Stimulated activated memory B cell treated with anti-CD40 and anti-IgM and Interleukin-4, amounts not matched to agents 10 μg/mL and 1 μg/mL and 100 μg/mL, for 72 hours (primary cell): Measurements from ENCODE around the gene NBPF1.
"Not testable (repeated sequence)": the region's sequence is repeated elsewhere in the genome, so short reads cannot be mapped to it uniquely, and the experiment has no call there.

ENCODE experiments used
- ATAC-seq: fragments of 150-1000 bp; cut with Tn5 transposase; 2 replicates; pipeline ENCODE4 v1.10.0; 2021
- H3K27ac Mint-ChIP-seq: one replicate; pipeline ENCODE4 v1.8.0; 2022; ENCODE audit warnings: mild to moderate bottlenecking, mixed read lengths
- H3K27me3 Mint-ChIP-seq: one replicate; pipeline ENCODE4 v1.8.0; 2022; ENCODE audit warnings: mixed read lengths
- H3K36me3 Mint-ChIP-seq: one replicate; pipeline ENCODE4 v1.8.0; 2022; ENCODE audit warnings: mixed read lengths
- H3K4me1 Mint-ChIP-seq: one replicate; pipeline ENCODE4 v1.8.0; 2022; ENCODE audit warnings: mixed read lengths
- H3K4me3 Mint-ChIP-seq: one replicate; pipeline ENCODE4 v1.8.0; 2022; ENCODE audit warnings: mild to moderate bottlenecking, moderate library complexity, mixed read lengths
- H3K9me3 Mint-ChIP-seq: one replicate; pipeline ENCODE4 v1.8.0; 2022; ENCODE audit warnings: mixed read lengths

Gene NBPF1

GRCh38 chr1:16644193-16644481 lies 30.8 kb upstream of the NBPF1 start:
- Mint-ChIP-seq H3K4me1 (no peaks in the 10 kb centered on the region), H3K27me3 (no peaks in the 10 kb centered on the region), H3K4me3 (no peak overlapping the region), H3K36me3 (no peaks in the 10 kb centered on the region), H3K9me3 (no peaks in the 10 kb centered on the region), H3K27ac (no peak overlapping the region)
- ATAC-seq: peak; percentile 56

DNA sequence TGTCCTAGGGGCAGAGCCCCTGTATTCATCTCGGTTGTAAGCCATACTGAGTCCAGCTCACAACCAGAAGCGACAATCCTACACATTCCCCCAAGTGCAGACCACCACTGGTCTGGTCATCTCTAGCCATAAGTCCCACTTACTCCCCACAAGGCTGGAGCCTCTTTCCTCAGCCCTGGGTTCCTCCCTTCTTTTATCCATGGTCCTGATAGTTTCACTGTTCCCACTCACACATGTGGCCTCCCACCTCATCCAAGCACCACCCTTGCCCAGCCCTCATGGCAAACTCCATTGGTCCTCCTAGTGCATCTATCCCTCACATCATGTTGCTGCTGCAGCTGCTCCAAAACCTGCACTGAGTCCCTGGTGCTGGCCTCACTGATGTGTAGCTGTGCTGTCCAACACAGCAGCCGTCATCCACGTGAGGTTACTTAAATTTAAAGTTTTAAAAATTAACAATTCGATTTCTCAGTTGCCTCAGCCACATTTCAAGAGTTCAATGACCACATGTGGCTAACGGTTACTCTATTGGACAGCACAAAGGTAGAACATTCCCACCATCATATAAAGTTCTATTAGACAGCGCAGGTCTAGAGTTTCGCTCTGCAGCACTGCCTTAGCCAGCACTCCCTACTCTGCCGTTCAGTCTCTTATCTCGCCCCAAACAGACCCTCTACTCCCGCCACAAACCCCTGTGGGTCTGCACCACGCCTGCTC lies 30.3 kb upstream of the NBPF1 start:
- not testable (repeated sequence) for H3K36me3 Mint-ChIP-seq, H3K27me3 Mint-ChIP-seq, H3K4me1 Mint-ChIP-seq, H3K9me3 Mint-ChIP-seq, ATAC-seq, H3K4me3 Mint-ChIP-seq, H3K27ac Mint-ChIP-seq

DNA sequence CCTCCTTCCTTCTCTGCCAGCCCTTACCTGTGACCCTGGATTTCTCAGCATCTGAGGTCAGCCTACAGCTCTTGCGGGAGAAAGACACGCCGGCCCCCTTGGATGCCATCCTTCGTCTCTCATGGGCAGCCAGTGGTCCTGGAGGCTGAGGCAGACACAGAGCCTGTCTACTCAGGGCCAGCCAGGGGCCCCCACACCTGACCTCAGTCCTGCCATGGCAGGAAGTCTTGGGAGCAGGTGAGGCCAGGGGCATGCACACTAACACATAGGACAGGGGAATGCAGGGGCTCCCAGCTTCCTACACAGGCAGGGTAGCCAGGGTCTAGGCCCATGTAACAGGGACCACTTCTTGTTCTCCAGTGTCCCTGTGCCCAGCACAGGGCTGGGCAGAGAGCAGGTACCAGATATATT lies 29.6 kb upstream of the NBPF1 start:
- not testable (repeated sequence) for H3K27me3 Mint-ChIP-seq, H3K36me3 Mint-ChIP-seq

DNA sequence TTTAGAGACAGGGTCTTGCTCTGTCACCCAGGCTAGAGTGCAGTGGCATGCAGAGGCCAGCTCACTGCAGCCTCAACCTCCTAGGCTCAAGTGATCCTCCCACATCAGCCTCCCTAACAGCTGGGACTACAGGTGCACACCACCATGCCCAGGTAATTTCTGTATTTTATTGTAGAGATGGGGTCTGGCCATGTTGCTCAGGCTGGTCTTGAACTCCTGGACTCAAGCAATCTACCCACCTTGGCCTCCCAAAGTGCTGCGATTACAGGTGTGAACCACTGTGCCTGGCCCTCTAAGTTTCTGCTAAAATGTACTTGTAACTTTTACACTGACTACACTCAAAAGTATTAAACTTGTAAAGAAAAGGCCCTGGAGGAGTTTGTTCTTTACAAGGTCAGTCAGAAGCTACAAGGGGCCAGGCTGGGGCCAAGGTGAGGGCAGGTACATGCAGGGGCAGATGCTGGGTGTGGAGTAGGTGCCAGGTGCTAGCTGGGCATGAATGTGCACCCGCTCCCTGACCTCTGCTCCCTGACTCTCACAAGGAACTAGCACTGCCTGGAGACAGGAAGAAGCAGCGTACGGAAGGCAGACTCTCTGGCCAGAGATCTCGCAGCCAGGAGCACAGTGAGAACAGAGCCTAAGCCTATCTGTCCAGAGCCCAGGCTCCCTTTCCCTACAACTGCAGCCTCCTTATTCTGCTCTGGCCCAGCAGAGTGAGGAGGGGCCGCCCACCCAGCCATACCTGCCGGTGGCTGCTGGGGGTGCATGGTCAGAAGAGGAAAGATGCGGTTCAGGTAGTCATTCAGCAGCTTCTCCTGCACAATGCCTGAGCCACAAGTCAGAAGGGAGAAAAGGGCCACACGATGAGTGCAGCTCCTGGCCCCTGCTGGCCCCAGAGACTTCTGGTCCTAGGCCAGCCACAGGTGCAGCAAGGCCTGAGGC lies 28.9 kb upstream of the NBPF1 start:
- H3K4me3 Mint-ChIP-seq, H3K27ac Mint-ChIP-seq, ATAC-seq, H3K9me3 Mint-ChIP-seq, H3K27me3 Mint-ChIP-seq, H3K36me3 Mint-ChIP-seq, H3K4me1 Mint-ChIP-seq: not testable (repeated sequence)

More for the DNA sequence above, 29.6 kb upstream of the NBPF1 start:
- ATAC-seq, H3K27ac Mint-ChIP-seq, H3K4me1 Mint-ChIP-seq, H3K9me3 Mint-ChIP-seq, H3K4me3 Mint-ChIP-seq: not testable (repeated sequence)

DNA sequence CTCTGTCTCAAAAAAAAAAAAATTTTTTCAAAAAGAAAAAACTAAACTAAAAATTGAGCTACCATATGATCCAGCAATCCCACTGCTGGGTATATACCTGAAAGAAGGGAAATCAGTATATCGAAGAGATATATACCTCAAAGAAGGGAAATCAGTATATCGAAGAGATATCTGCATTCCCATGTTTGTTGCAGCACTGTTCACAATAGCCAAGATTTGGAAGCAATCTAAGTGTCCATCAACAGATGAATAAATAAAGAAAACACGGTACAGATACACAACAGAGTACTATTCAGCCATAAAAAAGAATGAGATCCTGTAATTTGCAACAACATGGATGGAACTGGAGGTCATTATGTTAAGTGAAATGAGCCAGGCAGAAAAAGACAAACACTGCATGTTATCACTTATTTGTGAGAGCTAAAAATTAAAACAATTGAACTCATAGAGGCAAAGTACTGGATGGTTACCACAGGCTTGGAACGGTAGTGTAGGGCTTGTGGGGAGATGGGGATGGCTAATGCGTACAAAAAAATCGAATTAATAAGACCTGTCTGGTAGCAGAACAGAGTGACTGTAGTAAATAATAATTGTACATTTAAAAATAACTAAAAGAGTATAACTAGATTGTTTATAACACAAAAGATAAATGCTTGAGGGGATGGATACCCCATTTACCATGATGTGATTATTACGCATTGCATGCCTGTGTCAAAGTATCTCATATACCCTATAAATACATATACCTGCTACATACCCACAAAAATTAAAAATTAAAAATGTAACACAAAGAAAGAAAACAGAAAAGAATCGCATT lies 28.0 kb upstream of the NBPF1 start:
- H3K27me3 Mint-ChIP-seq, H3K36me3 Mint-ChIP-seq, ATAC-seq, H3K9me3 Mint-ChIP-seq, H3K4me1 Mint-ChIP-seq, H3K4me3 Mint-ChIP-seq, H3K27ac Mint-ChIP-seq: not testable (repeated sequence)

DNA sequence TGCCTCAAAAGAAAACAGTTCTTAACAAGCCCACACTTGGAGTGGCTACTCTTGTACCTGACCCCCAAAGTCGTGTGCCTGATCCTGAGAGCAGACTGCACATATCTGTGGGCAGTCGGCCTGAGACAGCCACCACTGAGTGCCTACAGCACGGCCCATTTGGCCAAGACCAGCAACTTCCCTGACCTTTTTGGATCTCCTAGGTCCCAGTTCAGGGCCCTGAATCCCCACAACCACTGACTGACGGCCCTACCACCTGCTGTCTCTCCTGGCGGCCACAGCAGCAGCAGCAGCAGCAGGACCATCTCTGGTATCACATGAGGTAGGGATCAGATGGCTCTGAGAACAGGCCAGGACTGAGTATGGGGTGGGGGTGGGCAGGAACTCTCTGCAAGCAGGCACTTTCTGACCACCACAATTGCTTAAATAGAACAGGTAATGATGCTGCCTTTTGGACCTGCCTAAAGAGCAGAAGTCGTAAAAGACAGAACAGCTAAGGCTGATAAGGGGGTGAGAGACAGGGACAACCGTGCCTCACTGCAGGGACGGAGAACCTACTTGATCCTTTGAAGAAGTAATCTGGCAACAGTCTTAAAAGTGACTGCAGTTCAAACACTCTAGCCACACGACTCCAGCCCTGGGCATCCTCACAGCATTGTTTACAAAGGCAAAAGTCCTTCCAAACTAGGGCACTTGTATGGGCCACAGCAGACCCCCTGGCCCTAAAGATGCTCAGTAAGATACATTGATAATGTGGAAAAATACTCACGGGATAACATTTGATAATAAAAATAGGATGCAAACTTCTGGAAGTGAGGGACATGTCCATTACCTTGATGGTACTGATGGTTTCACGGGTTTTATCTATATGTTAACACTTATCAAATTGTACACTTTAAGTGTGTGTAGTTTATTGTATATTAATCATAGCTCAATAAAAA lies 26.0 kb upstream of the NBPF1 start:
- H3K4me3 Mint-ChIP-seq, H3K27ac Mint-ChIP-seq, H3K36me3 Mint-ChIP-seq, H3K4me1 Mint-ChIP-seq, H3K27me3 Mint-ChIP-seq, H3K9me3 Mint-ChIP-seq, ATAC-seq: not testable (repeated sequence)

DNA sequence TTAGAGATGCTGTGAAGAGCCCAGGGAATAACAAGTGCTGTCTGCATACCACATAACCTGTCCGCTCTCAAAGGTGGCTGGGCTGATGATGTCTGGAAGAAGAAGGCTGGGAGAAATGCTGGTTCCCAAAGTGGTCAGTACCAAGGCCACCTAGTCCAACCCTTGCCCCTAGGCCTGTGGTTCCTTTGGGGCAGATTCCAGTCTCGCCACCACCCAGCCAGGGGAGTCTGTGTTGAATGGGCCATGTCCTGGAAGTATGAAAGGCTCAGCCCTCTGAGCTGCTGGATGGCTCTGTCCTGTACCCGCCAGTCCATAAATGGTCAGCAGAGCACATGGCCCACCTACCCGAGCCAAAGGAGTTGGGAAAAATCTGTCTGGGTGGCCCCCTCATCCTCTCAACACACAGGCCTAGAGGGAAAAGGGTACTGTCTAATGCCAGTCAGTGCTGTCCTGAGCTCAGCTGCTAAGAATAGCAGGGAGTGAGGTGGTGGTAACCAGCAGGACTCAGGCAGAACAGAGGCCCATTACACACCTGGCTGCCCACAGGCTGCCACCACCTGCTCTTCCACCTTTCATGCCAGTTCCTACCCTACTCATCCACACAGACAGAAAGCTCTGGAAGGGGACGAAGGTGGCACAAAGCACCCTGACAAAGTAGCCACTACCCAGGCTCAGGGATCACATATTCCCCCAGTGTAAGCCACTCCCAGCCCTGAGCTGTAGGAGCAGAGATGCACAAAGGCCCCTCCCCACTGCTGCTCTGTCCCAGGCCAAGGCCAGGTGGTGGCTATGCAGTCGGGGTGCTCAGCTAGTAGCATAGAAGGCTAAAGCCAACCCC lies 24.8 kb upstream of the NBPF1 start:
- peaks cover 16% of the 10 kb centered on the region for H3K36me3 Mint-ChIP-seq
- H3K4me3 Mint-ChIP-seq, H3K9me3 Mint-ChIP-seq, ATAC-seq, H3K27me3 Mint-ChIP-seq, H3K27ac Mint-ChIP-seq, H3K4me1 Mint-ChIP-seq: not testable (repeated sequence)

GRCh38 chr1:16636551-16637195 lies 23.3 kb upstream of the NBPF1 start:
- ATAC-seq, H3K27ac Mint-ChIP-seq, H3K4me1 Mint-ChIP-seq, H3K9me3 Mint-ChIP-seq, H3K4me3 Mint-ChIP-seq, H3K27me3 Mint-ChIP-seq: not testable (repeated sequence)
- H3K36me3 Mint-ChIP-seq: peaks cover 25% of the 10 kb centered on the region

GRCh38 chr1:16635959-16636358 lies 22.6 kb upstream of the NBPF1 start:
- H3K27ac Mint-ChIP-seq, H3K9me3 Mint-ChIP-seq, H3K4me1 Mint-ChIP-seq, ATAC-seq, H3K4me3 Mint-ChIP-seq, H3K27me3 Mint-ChIP-seq: not testable (repeated sequence)
- peaks cover 32% of the 10 kb centered on the region for H3K36me3 Mint-ChIP-seq

DNA sequence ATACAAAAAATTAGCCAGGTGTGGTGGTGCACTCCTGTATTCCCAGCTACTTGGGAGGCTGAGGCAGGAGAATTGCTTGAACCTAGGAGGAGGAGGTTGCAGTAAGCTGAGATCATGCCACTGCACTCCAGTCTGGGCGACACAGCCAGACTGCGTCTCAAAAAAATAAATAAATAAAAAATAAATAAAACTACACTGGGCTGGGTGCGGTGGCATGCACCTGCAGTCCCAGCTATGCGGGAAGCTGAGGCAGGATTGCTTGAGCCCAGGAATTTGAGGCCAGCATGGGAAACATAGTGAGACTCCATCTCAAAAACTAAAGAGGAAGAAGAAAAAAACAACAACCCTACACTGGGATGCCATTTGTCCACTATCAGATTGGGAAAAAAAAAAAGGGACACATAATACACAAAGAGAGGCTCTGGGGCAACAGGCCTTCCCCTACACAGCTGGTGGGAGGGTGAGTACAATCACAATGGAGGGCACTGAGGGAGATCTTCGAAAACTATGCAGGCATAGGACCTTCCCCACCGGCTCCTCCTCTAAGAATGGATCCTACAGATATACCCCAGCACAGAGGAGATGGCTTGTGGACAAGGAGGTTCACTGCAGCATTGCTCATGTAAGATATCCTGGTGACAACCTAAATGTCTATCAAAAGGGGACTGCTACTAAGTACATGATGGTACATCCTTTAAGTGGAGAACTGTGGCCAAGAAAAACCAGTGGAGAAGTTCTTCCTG lies 20.3 kb upstream of the NBPF1 start:
- ATAC-seq, H3K27me3 Mint-ChIP-seq, H3K9me3 Mint-ChIP-seq, H3K4me3 Mint-ChIP-seq, H3K27ac Mint-ChIP-seq, H3K4me1 Mint-ChIP-seq: not testable (repeated sequence)
- H3K36me3 Mint-ChIP-seq: peaks cover 54% of the 10 kb centered on the region

- not testable (repeated sequence) for ATAC-seq, H3K9me3 Mint-ChIP-seq, H3K4me1 Mint-ChIP-seq, H3K27ac Mint-ChIP-seq, H3K27me3 Mint-ChIP-seq, H3K4me3 Mint-ChIP-seq
- peaks cover 60% of the 10 kb centered on the region for H3K36me3 Mint-ChIP-seq
These were observed 18.9 kb upstream of the NBPF1 start for GRCh38 chr1:16632044-16632850.

GRCh38 chr1:16631248-16632043 lies 18.1 kb upstream of the NBPF1 start:
- H3K4me3 Mint-ChIP-seq: no peak overlapping the region
- H3K27ac Mint-ChIP-seq: no peak overlapping the region
- H3K9me3 Mint-ChIP-seq: no peaks in the 10 kb centered on the region
- H3K4me1 Mint-ChIP-seq: no peaks in the 10 kb centered on the region
- H3K27me3 Mint-ChIP-seq: no peaks in the 10 kb centered on the region
- H3K36me3 Mint-ChIP-seq: peaks cover 60% of the 10 kb centered on the region
- ATAC-seq: no peak
